HG02678 (cell line): ENCODE data around the gene C3orf33.
A peak's percentile ranks its signal among the peaks of the same experiment; 100 is the strongest.

Source experiments
- ATAC-seq: cut with Tn5 transposase; IDR thresholded peaks from one replicate; pipeline ENCODE4 v1.9.1; 2021; ENCODE audit warnings: mild to moderate bottlenecking, moderate library complexity; ENCODE audit not compliant: unreplicated experiment

C3orf33 gene

GRCh38 chr3:155790272-155790925 lies 15.7 kb downstream of the C3orf33 start:
- no peak for ATAC-seq

GRCh38 chr3:155785662-155786295 lies 20.3 kb downstream of the C3orf33 start:
- ATAC-seq, result no peak

- no peak for ATAC-seq
Measured at GRCh38 chr3:155782390-155782953, 23.6 kb downstream of the C3orf33 start.

- no peak for ATAC-seq
Measured at GRCh38 chr3:155780291-155780690, 25.8 kb downstream of the C3orf33 start.

GRCh38 chr3:155778462-155778861 lies 27.6 kb downstream of the C3orf33 start:
- no peak for ATAC-seq

GRCh38 chr3:155772801-155773200 lies 33.3 kb downstream of the C3orf33 start:
- ATAC-seq, result no peak

GRCh38 chr3:155771126-155771525 lies 35.0 kb downstream of the C3orf33 start:
- no peak for ATAC-seq

- ATAC-seq, result no peak
Measured at GRCh38 chr3:155766206-155766605, 39.9 kb downstream of the C3orf33 start.

- ATAC-seq, result no peak
Measured at GRCh38 chr3:155763870-155764463, 42.1 kb downstream of the C3orf33 start.

- ATAC-seq, result no peak
Measured at GRCh38 chr3:155760653-155761052, 45.4 kb downstream of the C3orf33 start.

- no peak for ATAC-seq
Measured at GRCh38 chr3:155757577-155757976, 48.5 kb downstream of the C3orf33 start.

GRCh38 chr3:155753038-155753639 lies 52.9 kb downstream of the C3orf33 start:
- ATAC-seq, result peak; percentile 50

GRCh38 chr3:155748611-155749365 lies 57.3 kb downstream of the C3orf33 start:
- ATAC-seq, result no peak

GRCh38 chr3:155747946-155748290 lies 58.2 kb downstream of the C3orf33 start:
- no peak for ATAC-seq

- no peak for ATAC-seq
Measured at GRCh38 chr3:155747286-155747945, 58.7 kb downstream of the C3orf33 start.

GRCh38 chr3:155746703-155747102 lies 59.4 kb downstream of the C3orf33 start:
- no peak for ATAC-seq

GRCh38 chr3:155745795-155746550 lies 60.1 kb downstream of the C3orf33 start:
- ATAC-seq, result no peak

- ATAC-seq, result peak; percentile 63
Measured at GRCh38 chr3:155744626-155745324, 61.3 kb downstream of the C3orf33 start, which contains the start of gene PLCH1. PLCH1 (minus strand) TSS chr3:155745071; CDS start chr3:155704224, 40,847 bp downstream.
